MM.1S (cell line): ENCODE measurements around the gene AGAP1.

ENCODE experiments used
- DNase-seq: peaks from one replicate; pipeline ENCODE4 v3.0.0-alpha.2; 2015
- H2AFZ ChIP-seq: fragments of 300-600 bp; sonication (generic); 2 replicates; pipeline ENCODE4 v1.6.0; 2016; ENCODE audit warnings: antibody characterized with exemption, low read length
- H3F3A ChIP-seq: fragments of 300-600 bp; sonication (generic); 2 replicates; pipeline ENCODE4 v1.6.1; 2016; ENCODE audit warnings: mild to moderate bottlenecking, antibody characterized with exemption, low read length, moderate library complexity, mixed read lengths; ENCODE audit not compliant: insufficient read depth
- H3K27ac ChIP-seq: fragments of 300-600 bp; sonication (generic); 2 replicates; pipeline ENCODE4 v1.5.1; 2016; ENCODE audit warnings: mild to moderate bottlenecking, low read length
- H3K27me3 ChIP-seq: fragments of 300-600 bp; sonication (generic); replicated peaks from 2 replicates; pipeline ENCODE4 v1.6.0; 2016; ENCODE audit warnings: low read length; ENCODE audit not compliant: insufficient read depth
- H3K36me3 ChIP-seq: fragments of 300-600 bp; sonication (generic); replicated peaks from 2 replicates; pipeline ENCODE4 v1.6.1; 2016; ENCODE audit warnings: mild to moderate bottlenecking, low read length, mixed read lengths; ENCODE audit not compliant: insufficient read depth
- H3K4me1 ChIP-seq: fragments of 300-600 bp; sonication (generic); 2 replicates; pipeline ENCODE4 v1.6.1; 2016; ENCODE audit warnings: low read length, mixed read lengths
- H3K4me2 ChIP-seq: fragments of 300-600 bp; sonication (generic); 2 replicates; pipeline ENCODE4 v1.6.0; 2016; ENCODE audit warnings: low read depth, low read length
- H3K4me3 ChIP-seq: fragments of 300-600 bp; sonication (generic); 2 replicates; pipeline ENCODE4 v1.5.1; 2016; ENCODE audit warnings: low read length, mixed read lengths
- H3K79me2 ChIP-seq: fragments of 300-600 bp; sonication (generic); 2 replicates; pipeline ENCODE4 v1.6.1; 2016; ENCODE audit warnings: mixed run types, low read length, mixed read lengths
- H3K9ac ChIP-seq: fragments of 300-600 bp; sonication (generic); 2 replicates; pipeline ENCODE4 v1.6.1; 2016; ENCODE audit warnings: low read length, mixed read lengths
- H3K9me2 ChIP-seq: fragments of 300-600 bp; sonication (generic); replicated peaks from 2 replicates; pipeline ENCODE4 v1.6.1; 2016; ENCODE audit warnings: mild to moderate bottlenecking, low read length, mixed read lengths; ENCODE audit not compliant: insufficient read depth
- H3K9me3 ChIP-seq: fragments of 300-600 bp; sonication (generic); replicated peaks from 2 replicates; pipeline ENCODE4 v1.6.1; 2016; ENCODE audit warnings: mild to moderate bottlenecking, low read length, mixed read lengths; ENCODE audit not compliant: insufficient read depth
- H4K20me1 ChIP-seq: fragments of 300-600 bp; sonication (generic); 2 replicates; pipeline ENCODE4 v1.6.1; 2016; ENCODE audit warnings: mild to moderate bottlenecking, low read length, moderate library complexity, mixed read lengths; ENCODE audit not compliant: insufficient read depth
- EZH2 ChIP-seq: fragments of 300-600 bp; sonication (generic); optimal IDR thresholded peaks from 2 replicates; pipeline ENCODE3; 2017; ENCODE audit warnings: low read depth, mild to moderate bottlenecking, antibody characterized with exemption, low read length, mixed read lengths
- EZH2phosphoT487 ChIP-seq: fragments of 300-600 bp; sonication (generic); IDR thresholded peaks from 2 replicates; pipeline ENCODE4 v1.6.1; 2018; ENCODE audit warnings: antibody characterized with exemption, low read length
- TF ChIP-seq, protein P1 (sequence below): fragments of 300-600 bp; sonication (generic); IDR thresholded peaks from 2 replicates; pipeline ENCODE4 v1.5.1; 2016; ENCODE audit warnings: antibody characterized with exemption, low read length, mixed read lengths

Gene AGAP1

DNA sequence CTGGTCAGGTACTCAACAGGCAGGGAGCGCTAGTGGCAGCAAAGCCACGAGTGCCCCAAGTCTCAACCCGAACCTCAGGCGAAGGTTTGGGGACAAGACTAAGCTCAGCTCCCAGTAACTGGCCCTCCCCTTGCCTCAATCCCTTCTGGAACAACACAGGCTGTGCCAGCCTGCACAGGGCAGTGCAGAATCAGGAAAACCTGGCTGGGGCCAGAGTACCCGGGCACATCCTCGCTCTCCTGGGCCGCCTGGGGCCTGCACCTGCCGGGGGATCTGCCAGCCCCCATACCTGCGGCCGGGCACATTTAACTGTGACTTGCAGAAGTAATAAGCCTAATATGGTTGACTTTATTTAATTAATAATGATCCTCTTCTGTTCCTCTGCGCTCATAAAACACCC lies 613.7 kb downstream of the AGAP1 start:
- TF ChIP-seq, protein P1, sequence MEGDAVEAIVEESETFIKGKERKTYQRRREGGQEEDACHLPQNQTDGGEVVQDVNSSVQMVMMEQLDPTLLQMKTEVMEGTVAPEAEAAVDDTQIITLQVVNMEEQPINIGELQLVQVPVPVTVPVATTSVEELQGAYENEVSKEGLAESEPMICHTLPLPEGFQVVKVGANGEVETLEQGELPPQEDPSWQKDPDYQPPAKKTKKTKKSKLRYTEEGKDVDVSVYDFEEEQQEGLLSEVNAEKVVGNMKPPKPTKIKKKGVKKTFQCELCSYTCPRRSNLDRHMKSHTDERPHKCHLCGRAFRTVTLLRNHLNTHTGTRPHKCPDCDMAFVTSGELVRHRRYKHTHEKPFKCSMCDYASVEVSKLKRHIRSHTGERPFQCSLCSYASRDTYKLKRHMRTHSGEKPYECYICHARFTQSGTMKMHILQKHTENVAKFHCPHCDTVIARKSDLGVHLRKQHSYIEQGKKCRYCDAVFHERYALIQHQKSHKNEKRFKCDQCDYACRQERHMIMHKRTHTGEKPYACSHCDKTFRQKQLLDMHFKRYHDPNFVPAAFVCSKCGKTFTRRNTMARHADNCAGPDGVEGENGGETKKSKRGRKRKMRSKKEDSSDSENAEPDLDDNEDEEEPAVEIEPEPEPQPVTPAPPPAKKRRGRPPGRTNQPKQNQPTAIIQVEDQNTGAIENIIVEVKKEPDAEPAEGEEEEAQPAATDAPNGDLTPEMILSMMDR = no peak
- no peak for TF ChIP-seq EZH2phosphoT487
- no peak for TF ChIP-seq EZH2
- no peak overlapping the region for H3K4me3 ChIP-seq
- no peak overlapping the region for H3K9ac ChIP-seq
- no peaks in the 10 kb centered on the region for H4K20me1 ChIP-seq
- H3K36me3 ChIP-seq = no peaks in the 10 kb centered on the region
- H3F3A ChIP-seq = no peaks in the 10 kb centered on the region
- H3K9me2 ChIP-seq = no peaks in the 10 kb centered on the region
- H3K4me1 ChIP-seq = no peaks in the 10 kb centered on the region
- H3K79me2 ChIP-seq = no peaks in the 10 kb centered on the region
- no peak overlapping the region for H3K4me2 ChIP-seq
- DNase-seq = no peak
- H2AFZ ChIP-seq = no peak overlapping the region
- no peaks in the 10 kb centered on the region for H3K9me3 ChIP-seq
- H3K27ac ChIP-seq = no peak overlapping the region
- no peaks in the 10 kb centered on the region for H3K27me3 ChIP-seq

GRCh38 chr2:236107942-236108625 lies 614.2 kb downstream of the AGAP1 start:
- Histone ChIP-seq H3K9ac (no peak overlapping the region), H4K20me1 (no peaks in the 10 kb centered on the region), H3K79me2 (no peaks in the 10 kb centered on the region), H3K36me3 (no peaks in the 10 kb centered on the region), H2AFZ (no peak overlapping the region), H3F3A (no peaks in the 10 kb centered on the region), H3K27me3 (no peaks in the 10 kb centered on the region), H3K4me1 (no peaks in the 10 kb centered on the region), H3K9me3 (no peaks in the 10 kb centered on the region), H3K4me3 (no peak overlapping the region), H3K9me2 (no peaks in the 10 kb centered on the region), H3K27ac (no peak overlapping the region), H3K4me2 (no peak overlapping the region)
- DNase-seq = no peak
- TF ChIP-seq EZH2phosphoT487 (no peak), EZH2 (no peak)
- TF ChIP-seq, protein P1 = no peak

DNA sequence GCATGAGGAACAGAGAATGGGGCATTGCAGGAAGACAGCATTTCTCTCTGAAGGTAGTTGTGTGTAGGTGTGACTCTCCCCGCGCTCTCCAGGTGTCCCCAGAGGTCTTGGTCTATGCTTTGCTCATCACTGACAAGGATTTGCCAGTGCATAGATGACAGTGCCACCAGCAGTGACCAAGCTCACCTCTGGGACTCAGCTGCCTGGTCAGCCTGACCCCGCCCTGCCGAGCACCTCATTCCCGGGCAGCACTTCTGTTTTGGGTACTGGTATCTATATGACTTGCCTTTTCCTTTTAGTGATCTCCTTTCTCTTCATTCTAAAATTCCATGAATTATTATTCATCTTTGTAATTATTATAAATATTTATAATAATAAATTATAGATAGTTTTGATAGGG lies 615.2 kb downstream of the AGAP1 start:
- Histone ChIP-seq H4K20me1 (no peaks in the 10 kb centered on the region), H3K9ac (no peak overlapping the region), H3K27ac (no peak overlapping the region), H2AFZ (no peak overlapping the region), H3K4me1 (no peaks in the 10 kb centered on the region), H3K36me3 (no peaks in the 10 kb centered on the region), H3K4me3 (no peak overlapping the region), H3K79me2 (no peaks in the 10 kb centered on the region), H3K9me3 (no peaks in the 10 kb centered on the region), H3K27me3 (no peaks in the 10 kb centered on the region), H3F3A (no peaks in the 10 kb centered on the region), H3K9me2 (no peaks in the 10 kb centered on the region), H3K4me2 (no peak overlapping the region)
- no peak for DNase-seq
- TF ChIP-seq, protein P1 = no peak
- TF ChIP-seq EZH2 (no peak), EZH2phosphoT487 (no peak)
